Right renal cortex interstitium (tissue), 3 donors: ENCODE measurements around the gene MPZL3. TPM values are rescaled to one million over a fixed set of nuclear protein-coding genes. Genes with fewer than 3 reads are reported as not detected.

ENCODE experiments used
- DNase-seq, 3 donors: peaks; one replicate each; pipeline ENCODE4 v3.0.0-alpha.2; 2013; ENCODE audit warnings: low read depth in 3 of 3, low spot score in 2 of 3
- polyA plus RNA-seq, 3 donors: library from polyadenylated mRNA; unstranded; fragments of 120-200 nt; gene quantifications; one replicate each; pipeline ENCODE4 v1.2.1, GENCODE V29; 2013; ENCODE audit not compliant: insufficient read length in 3 of 3

MPZL3 gene
- polyA plus RNA-seq = 1 to 10 TPM; 4.7 to 6.1 (median 5.3) TPM

DNA sequence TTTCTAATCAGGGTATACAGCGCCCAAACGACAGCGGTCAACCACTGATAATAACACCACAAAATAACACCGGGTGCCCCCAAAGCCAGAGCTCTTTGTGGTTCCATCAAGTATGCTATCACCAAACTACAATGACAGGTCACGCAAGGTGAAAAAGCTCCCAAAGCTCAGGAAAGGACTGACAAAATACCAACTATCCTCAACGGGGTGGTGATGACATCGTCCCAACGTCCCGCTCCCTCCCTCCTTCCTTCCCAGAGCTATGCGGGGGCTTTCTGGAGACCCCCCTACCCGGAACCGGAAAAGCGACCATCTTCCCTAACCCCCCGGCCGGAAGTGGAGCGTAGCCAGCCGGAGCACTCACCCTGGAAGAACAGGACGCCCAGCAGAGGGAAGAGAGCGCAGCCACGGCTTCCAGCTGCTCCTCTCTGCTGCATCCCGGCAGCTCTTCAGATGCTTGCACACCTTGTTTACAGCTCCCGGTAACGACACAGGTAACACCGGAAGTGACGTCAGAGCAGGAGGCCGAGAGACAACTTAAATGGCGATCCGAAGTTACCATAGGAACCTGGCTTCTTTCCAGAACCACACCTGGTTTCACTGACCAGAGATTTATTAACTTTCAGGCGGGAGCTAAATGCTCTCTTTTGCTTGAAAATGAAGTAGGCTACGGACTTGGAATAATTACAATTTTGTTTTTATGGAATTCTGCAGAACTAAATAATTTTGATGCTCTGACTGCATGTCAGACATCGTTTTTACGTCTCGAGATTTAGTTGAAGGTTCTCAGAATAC is at the start of gene MPZL3:
TSS of gene MPZL3 (minus strand) at position 508 of the 795 bp plus-strand sequence. CDS start at position 437, 71 bp downstream.
- DNase-seq = peak; percentile 93 to 98 (median 94)

DNA sequence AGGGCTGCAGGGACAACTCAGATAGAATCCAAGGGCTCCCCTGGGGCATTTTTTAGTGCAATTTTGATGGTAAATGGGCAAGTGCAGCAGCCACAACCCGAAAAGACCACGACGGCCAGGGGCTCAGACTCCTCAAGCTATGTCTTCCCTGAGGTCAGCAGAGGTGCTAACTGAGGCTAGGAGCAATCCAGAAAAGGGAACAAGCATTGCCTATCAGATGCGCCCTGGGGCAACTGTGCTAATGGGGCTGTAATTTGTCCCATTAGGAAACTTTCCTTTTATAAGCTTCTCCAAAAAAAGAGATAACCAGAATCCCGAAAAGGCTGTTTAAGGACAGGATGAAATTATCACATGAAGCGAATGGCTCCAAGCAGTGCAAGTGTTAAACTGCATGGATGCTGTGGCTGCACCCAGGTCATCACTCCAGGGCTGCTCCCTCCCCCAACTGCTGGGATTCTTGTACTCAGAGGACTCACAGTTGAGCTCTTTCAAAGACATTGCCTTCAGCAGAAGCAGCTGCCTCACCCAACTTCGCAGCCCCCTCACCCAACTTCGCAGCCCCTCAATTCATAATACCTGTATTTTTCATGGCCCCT is 49.5 kb upstream of the MPZL3 start:
- DNase-seq = no peak

- no peak for DNase-seq
Measured at GRCh38 chr11:118295815-118296454, 43.8 kb upstream of the MPZL3 start.

GRCh38 chr11:118295199-118295598 is 43.0 kb upstream of the MPZL3 start:
- no peak for DNase-seq

DNA sequence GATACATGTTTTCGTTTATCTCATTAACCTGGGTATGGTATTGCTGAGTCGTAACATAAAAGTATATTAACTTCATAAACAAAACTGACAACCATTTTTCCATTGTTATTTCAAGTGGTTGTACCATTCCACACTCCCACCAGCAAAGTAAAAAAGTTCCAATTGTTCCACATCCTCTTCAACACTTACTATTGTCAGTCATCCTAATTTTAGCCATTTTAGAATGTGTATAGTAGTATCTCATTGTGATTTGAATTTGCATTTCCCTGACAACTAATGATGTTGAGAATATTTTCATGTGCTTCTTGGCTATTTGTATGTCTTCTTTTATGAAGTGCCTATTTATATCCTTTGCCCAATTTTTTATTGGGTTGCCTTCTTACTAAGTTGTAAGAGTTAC is 41.9 kb upstream of the MPZL3 start:
- no peak for DNase-seq

- DNase-seq = no peak
Measured at GRCh38 chr11:118291477-118292135, 39.4 kb upstream of the MPZL3 start.

DNA sequence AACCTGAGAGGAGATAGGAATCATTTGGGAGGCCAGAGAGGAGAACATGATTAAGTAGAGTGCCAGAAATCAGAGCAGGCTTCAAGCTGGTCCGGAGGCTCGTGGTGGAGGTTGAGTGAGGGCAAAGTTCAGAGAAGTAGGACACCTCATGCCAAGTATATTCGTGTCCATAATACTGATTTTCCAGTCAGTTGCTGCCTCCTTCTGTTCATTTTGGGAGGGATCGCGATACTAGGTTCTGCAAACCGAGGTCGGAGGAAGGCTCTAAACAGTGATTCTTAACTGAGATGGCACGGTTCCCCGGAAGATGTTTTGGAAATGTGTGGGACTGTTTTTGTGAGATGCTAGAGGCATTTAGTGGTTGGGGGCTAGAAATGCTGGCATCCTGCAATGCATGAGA is 38.8 kb upstream of the MPZL3 start:
- DNase-seq = no peak

GRCh38 chr11:118289401-118289800 is 37.2 kb upstream of the MPZL3 start:
- no peak for DNase-seq

GRCh38 chr11:118287006-118287405 is 34.8 kb upstream of the MPZL3 start:
- DNase-seq = no peak

- DNase-seq = no peak
Measured at GRCh38 chr11:118286545-118286944, 34.4 kb upstream of the MPZL3 start.

DNA sequence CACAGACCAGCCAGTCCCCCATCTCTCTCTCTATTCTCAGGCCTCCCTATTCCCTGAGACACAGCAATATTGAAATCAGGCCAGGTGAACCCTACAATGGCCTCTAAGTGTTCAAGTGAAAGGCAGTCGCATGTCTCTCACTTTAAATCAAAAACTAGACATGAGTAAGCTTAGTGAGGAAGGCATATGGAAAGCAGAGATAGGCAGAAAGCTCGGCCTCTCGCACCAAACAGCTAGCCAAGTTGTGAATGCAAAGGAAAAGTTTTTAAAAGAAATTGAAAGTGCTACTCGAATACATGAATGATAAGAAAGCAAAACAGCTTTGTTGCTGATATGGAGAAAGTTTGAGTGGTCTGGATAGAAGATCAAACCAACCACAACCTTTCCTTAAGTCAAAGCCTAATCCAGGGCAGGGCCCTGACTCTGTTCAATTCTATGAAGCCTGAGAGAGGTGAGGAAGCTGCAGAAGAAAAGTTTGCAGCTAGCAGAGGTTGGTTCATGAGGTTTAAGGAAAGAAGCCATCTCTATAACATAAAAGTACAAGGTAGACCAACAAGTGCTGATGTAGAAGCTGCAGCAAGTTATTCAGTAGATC is 31.7 kb upstream of the MPZL3 start:
- DNase-seq = no peak

GRCh38 chr11:118283037-118283636 is 31.0 kb upstream of the MPZL3 start:
- DNase-seq = no peak

GRCh38 chr11:118282606-118283005 is 30.4 kb upstream of the MPZL3 start:
- DNase-seq = no peak

- DNase-seq = no peak
Measured at GRCh38 chr11:118281284-118281683, 29.1 kb upstream of the MPZL3 start.

DNA sequence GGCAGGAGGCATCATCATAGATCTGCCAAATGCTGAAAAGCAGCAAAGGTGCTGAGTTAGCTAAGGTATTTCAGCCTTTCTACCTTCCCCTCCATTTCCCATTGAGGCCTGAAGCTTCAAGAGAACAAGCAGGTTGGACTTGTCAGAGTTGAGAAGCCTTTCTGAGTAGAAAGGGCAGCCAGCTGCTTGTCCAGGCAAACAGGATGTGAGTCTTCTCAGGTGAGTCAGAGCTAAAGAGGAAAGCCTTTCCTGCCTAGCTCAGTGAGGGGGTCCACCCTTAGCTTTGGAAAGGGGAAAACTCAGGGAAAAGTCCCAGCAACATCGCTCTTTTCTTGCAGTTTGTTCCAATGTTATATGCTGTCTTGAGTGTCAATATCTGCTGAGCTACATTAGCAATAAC is 25.1 kb upstream of the MPZL3 start:
- DNase-seq = no peak

- no peak for DNase-seq
Measured at GRCh38 chr11:118276422-118276821, 24.3 kb upstream of the MPZL3 start.

DNA sequence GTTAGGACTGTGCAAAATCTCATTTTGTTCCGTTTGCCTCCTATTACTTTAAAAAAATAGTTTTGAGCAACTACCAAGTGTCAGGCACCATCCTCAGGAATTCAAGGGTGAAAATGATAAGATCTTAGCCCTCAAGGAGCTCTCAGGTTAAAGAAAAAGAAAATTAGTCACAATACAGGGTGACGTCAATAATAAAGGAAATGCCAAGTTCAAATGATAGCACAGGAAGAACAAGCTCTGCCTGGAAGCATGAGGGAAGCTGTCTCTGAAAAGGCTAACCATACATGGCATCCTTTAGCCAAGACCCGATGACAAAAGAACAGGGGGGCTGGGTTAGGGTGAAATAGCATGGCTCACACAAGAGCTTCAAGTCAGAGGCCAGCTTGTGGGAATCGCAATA is 23.0 kb upstream of the MPZL3 start:
- no peak for DNase-seq

- DNase-seq = no peak
Measured at GRCh38 chr11:118274186-118274585, 22.0 kb upstream of the MPZL3 start.

GRCh38 chr11:118272001-118272400 is 19.8 kb upstream of the MPZL3 start:
- DNase-seq = no peak

GRCh38 chr11:118267486-118267885 is 15.3 kb upstream of the MPZL3 start:
- DNase-seq = no peak
